ENCODE results near the gene MARCO.
"Not testable (repeated sequence)": the region's sequence is repeated elsewhere in the genome, so short reads cannot be mapped to it uniquely, and the experiment has no call there.

MARCO gene

DNA sequence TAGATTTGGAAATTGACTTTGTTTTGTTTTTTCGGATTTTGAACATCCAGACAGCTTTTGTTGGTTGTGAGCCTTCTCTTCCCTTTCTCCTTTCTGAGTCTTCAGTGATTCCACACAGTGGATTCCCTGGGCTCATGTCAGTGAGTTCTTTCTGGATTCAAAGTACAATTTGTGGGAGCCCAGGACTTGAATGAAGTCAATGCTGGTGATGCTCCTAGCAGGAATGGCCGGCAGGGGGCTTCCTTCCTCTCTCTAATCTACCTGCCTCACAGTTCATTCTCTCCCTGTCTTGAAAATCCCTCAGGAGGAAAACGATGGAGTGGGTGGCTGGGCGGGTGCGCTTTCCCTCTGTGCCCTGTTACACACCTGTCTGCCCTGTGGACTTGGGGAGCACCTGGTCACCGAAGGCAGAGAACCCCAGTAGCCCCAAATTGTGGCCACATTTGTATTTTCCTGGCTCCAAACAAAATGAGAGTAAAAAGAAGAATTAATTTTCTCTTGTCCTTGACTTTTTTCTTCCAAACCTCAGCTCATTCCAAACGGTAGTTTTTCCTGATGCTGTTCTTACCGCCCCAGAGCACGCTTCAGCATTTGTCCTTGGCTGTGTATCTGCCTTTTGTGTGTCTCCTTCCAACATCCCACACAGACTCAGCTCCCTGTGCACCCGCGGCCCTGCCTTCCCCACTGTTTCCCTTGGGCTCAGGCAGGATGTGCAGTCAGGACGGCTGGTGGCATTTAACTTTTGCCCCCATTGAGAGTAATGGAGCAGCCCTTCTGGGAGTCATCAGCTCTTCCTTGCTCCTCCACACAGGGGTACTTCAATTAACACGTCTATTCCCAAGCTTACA lies 86.6 kb downstream of the MARCO start:
- in situ Hi-C loops (cut with MboI; ENCODE audit: low sequenced_read_pairs): no loop called here

DNA sequence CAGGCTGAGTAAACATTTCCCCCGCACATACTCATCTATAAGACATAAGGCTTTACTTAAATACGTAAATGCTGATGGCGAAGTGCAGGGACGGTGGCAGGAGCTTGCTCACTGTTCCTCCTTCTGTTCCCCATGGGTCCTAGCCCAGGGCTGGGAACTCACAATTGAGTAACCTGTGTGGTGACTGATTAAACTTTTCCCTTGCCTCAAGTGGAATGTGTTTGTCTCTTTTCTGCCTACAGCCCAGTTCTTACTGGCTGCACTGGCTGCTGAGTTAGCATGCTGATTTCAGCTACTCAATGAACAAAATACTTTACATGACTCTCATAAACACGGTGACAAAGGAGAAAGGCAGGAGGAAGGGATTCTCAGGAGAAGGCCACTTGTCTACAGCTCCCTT lies 87.3 kb downstream of the MARCO start:
- in situ Hi-C loops (cut with MboI; ENCODE audit: low sequenced_read_pairs): no loop called here

DNA sequence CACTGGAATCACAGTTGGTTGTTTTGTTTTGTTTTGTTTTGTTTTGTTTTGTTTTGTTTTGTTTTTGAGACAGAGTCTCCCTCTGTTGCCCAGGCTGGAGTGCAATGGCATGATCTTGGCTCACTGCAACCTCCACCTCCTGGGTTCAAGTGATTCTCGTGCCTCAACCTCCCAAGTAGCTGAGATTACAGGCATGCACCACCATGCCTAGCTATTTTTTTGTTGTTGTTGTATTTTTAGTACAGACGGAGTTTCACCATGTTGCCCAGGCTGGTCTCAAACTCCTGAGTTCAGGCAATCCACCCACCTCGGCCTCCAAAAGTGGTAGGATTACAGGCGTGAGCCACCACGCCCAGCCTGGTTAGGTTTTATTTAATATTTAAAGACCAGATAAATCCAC lies 95.9 kb downstream of the MARCO start:
- in situ Hi-C loops (cut with MboI; ENCODE audit: low sequenced_read_pairs): not testable (repeated sequence)

- in situ Hi-C loops (cut with MboI; ENCODE audit: low sequenced_read_pairs): no loop called here
Measured at GRCh38 chr2:119040730-119041129, 98.7 kb downstream of the MARCO start.
